ENCODE results near the gene DNAJB6. TPM values are rescaled to one million over a fixed set of nuclear protein-coding genes. Genes with fewer than 3 reads are reported as not detected.

DNAJB6 gene
- total and polyA plus RNA-seq, 2 donors (not counting 3 experiments of a cell fraction or from before 2014, with no cell fraction given), result 69.6 to 135 TPM

- no peaks in the 10 kb centered on the region for H3K36me3 ChIP-seq (ENCODE audit: control insufficient read depth in 2 of 2, extremely low read depth in 1 of 2, insufficient read depth in 2 of 2, low read length in 2 of 2)
- no peak overlapping the region for H3K4me3 ChIP-seq (replicated peaks in 1 of 3; ENCODE audit: insufficient read depth in 1 of 3, low read depth in 1 of 3, low read length in 3 of 3)
- no peaks in the 10 kb centered on the region for H3K27me3 ChIP-seq (ENCODE audit: control insufficient read depth in 2 of 2, insufficient read depth in 2 of 2, low read length in 2 of 2)
- intact Hi-C loops (cut with micrococcal nuclease) (no loop called here), dilution Hi-C loops (cut with MboI; ENCODE audit: extremely low pct_ligation_motif_present, low sequenced_read_pairs) (no loop called here)
- H3K9me1 ChIP-seq (replicated peaks; ENCODE audit: control insufficient read depth, extremely low read depth, insufficient read depth, low read length), result no peaks in the 10 kb centered on the region
- ChIA-PET POLR2A (no interaction called here), CTCF (no interaction called here)
- no peaks in the 10 kb centered on the region for H3K79me2 ChIP-seq (ENCODE audit: control insufficient read depth, insufficient read depth, low read length)
- H4K20me1 ChIP-seq (replicated peaks; ENCODE audit: control insufficient read depth, extremely low read depth, insufficient read depth, low read length), result no peaks in the 10 kb centered on the region
- H3K27ac ChIP-seq (ENCODE audit: insufficient read depth, low read depth, low read length), result no peak overlapping the region
- no TSS peak for BruUV-seq (replicated peaks)
- no peak overlapping the region for H3K9ac ChIP-seq (replicated peaks; ENCODE audit: extremely low read depth, insufficient read depth, low read length)
- no peak for FAIRE-seq
- H3K9me3 ChIP-seq (replicated peaks; ENCODE audit: control insufficient read depth, insufficient read depth, low read length), result no peaks in the 10 kb centered on the region
- no peak for DNase-seq (ENCODE audit: low read depth, low spot score)
- no peak overlapping the region for H2AFZ ChIP-seq (ENCODE audit: low read depth, low read length)
- no peak overlapping the region for H3K4me2 ChIP-seq (ENCODE audit: insufficient read depth, low read length)
- TF ChIP-seq MAX (IDR thresholded peaks at IDR 0.05; ENCODE audit: insufficient read depth, insufficient read length), result no peak
- no peaks in the 10 kb centered on the region for H3K4me1 ChIP-seq (ENCODE audit: control insufficient read depth, extremely low read depth, insufficient read depth, low read length)
Observed at GRCh38 chr7:157464971-157465886, 128.4 kb downstream of the DNAJB6 start.

DNA sequence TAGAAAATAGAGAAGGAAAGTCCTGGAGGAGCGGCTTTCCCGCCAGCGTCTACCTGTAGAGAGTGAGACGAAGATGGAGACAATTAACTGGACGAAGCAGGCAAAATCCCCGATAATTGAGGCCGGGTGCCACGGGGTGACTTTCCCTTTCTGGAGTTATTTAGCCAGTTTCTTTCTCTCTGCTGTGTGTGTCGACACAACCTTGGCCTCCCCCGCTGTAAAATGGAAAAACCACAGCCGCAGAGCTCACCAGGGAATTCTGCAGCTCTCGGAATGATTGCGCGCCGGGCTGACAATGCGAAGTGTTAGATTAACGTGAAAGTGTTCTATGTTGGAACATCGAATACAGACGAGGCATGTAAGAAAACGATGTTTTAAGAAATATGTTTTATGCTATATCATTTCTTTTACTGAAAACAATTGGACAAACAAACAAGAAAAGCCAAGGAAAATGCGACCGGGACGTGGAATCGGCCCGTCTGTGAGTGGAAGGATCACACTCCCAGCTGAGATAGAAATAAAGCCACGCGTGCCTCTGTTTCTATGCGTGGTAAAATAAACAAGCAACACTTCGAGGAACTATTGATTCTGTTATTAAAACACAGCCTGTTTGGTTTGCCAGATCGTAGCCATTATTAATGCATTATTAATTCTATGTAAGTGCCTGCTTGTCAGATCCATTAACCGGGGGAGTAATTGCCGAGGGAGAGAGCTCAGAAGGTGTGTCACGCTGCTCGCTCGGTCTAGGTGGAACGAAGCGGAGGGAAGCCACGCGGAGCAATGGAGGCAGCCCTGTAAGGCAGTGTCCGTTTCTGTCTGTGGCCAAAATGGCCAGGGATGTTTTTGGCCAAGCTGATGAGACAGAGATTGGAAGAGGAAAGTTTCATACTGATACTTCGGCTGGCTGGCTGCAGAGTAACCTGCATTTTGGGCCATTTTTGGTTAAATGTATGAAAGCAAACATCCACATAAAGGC, 129.4 kb downstream of the DNAJB6 start:
- dilution Hi-C loops (cut with MboI; ENCODE audit: extremely low pct_ligation_motif_present, low sequenced_read_pairs), result no loop called here
- H3K36me3 ChIP-seq (ENCODE audit: control insufficient read depth in 2 of 2, extremely low read depth in 1 of 2, insufficient read depth in 2 of 2, low read length in 2 of 2), result no peaks in the 10 kb centered on the region
- H3K27me3 ChIP-seq (ENCODE audit: control insufficient read depth in 2 of 2, insufficient read depth in 2 of 2, low read length in 2 of 2), result no peaks in the 10 kb centered on the region
- no peak overlapping the region for H3K27ac ChIP-seq (ENCODE audit: insufficient read depth, low read depth, low read length)
- no peak for DNase-seq (ENCODE audit: low read depth, low spot score)
- intact Hi-C loops (cut with micrococcal nuclease), result no loop called here
- POLR2A ChIA-PET, result no interaction called here
- no peak overlapping the region for H2AFZ ChIP-seq (ENCODE audit: low read depth, low read length)
- H3K9me3 ChIP-seq (replicated peaks; ENCODE audit: control insufficient read depth, insufficient read depth, low read length), result no peaks in the 10 kb centered on the region
- H4K20me1 ChIP-seq (replicated peaks; ENCODE audit: control insufficient read depth, extremely low read depth, insufficient read depth, low read length), result no peaks in the 10 kb centered on the region
- H3K79me2 ChIP-seq (ENCODE audit: control insufficient read depth, insufficient read depth, low read length), result no peaks in the 10 kb centered on the region
- H3K4me3 ChIP-seq (replicated peaks in 1 of 3; ENCODE audit: insufficient read depth in 1 of 3, low read depth in 1 of 3, low read length in 3 of 3), result no peak overlapping the region
- H3K4me2 ChIP-seq (ENCODE audit: insufficient read depth, low read length), result no peak overlapping the region
- BruUV-seq (replicated peaks), result no TSS peak
- FAIRE-seq, result no peak
- H3K4me1 ChIP-seq (ENCODE audit: control insufficient read depth, extremely low read depth, insufficient read depth, low read length), result no peaks in the 10 kb centered on the region
- no peaks in the 10 kb centered on the region for H3K9me1 ChIP-seq (replicated peaks; ENCODE audit: control insufficient read depth, extremely low read depth, insufficient read depth, low read length)
- CTCF ChIA-PET, result no interaction called here
- TF ChIP-seq MAX (IDR thresholded peaks at IDR 0.05; ENCODE audit: insufficient read depth, insufficient read length), result no peak
- no peak for TF ChIP-seq POLR2A (IDR thresholded peaks at IDR 0.05; ENCODE audit: low read depth, low read length)
- no peak for TF ChIP-seq MYC (IDR thresholded peaks at IDR 0.05; ENCODE audit: low read depth, low read length)
- H3K9ac ChIP-seq (replicated peaks; ENCODE audit: extremely low read depth, insufficient read depth, low read length), result no peak overlapping the region
